ENCODE measurements around the gene TRAF3IP1.

GRCh38 chr2:238337846-238338245 is 17.5 kb downstream of the TRAF3IP1 start:
- TF ChIP-seq POLR2A (IDR thresholded peaks at IDR 0.05; ENCODE audit: low read depth, low read length) (no peak), TAF1 (IDR thresholded peaks at IDR 0.05; ENCODE audit: low read depth, low read length) (no peak), POLR2AphosphoS5 (IDR thresholded peaks at IDR 0.05; ENCODE audit: low read depth, low read length) (no peak), SPI1 (IDR thresholded peaks at IDR 0.05; ENCODE audit: low read depth, low read length) (no peak)
